OCI-LY7 (cell line): Measurements from ENCODE around the gene MBTD1. TPM values are rescaled to one million over a fixed set of nuclear protein-coding genes. Genes with fewer than 3 reads are reported as not detected.
A peak's percentile ranks its signal among the peaks of the same experiment; 100 is the strongest.

Experiments
- BruUV-seq: library from RNA; stranded (reverse); fragments of 400-500 nt; replicated peaks from 2 replicates; lab custom pipeline; 2021; lab: Mats Ljungman, UMichigan
- CTCF ChIA-PET: fragments of 300-600 bp; sonication (Branson Sonifier 250); formaldehyde crosslinking; loops from one replicate; lab custom pipeline; 2022; ENCODE audit warnings: antibody characterized with exemption; ENCODE audit not compliant: unreplicated experiment; lab: Charles Lee
- POLR2A ChIA-PET: fragments of 300-600 bp; sonication (Branson Sonifier 250); formaldehyde crosslinking; loops from one replicate; lab custom pipeline; 2022; ENCODE audit warnings: antibody characterized with exemption; lab: Charles Lee
- DNase-seq: peaks from one replicate; pipeline ENCODE4 v3.0.0-alpha.2; 2015; ENCODE audit warnings: low spot score
- H2AFZ ChIP-seq: fragments of 200-600 bp; sonication (generic), shearing (Covaris generic); 2 replicates; pipeline ENCODE4 v1.6.1; 2014; ENCODE audit warnings: mild to moderate bottlenecking, antibody characterized with exemption, low read length, moderate library complexity
- H3K27ac ChIP-seq: fragments of 200-600 bp; sonication (generic); 2 replicates; pipeline ENCODE4 v1.5.1; 2014; ENCODE audit warnings: mixed run types, low read depth, mild to moderate bottlenecking, moderate library complexity, low read length, inconsistent platforms; ENCODE audit not compliant: poor library complexity, severe bottlenecking
- H3K36me3 ChIP-seq: fragments of 200-600 bp; sonication (generic); 2 replicates; pipeline ENCODE4 v1.6.1; 2014; ENCODE audit warnings: mild to moderate bottlenecking, antibody characterized with exemption, low read length, moderate library complexity, mixed read lengths; ENCODE audit not compliant: insufficient read depth
- H3K4me1 ChIP-seq: fragments of 200-600 bp; sonication (generic); 2 replicates; pipeline ENCODE4 v1.5.1; 2014; ENCODE audit warnings: mild to moderate bottlenecking, low read length; ENCODE audit not compliant: insufficient read depth, poor library complexity, severe bottlenecking
- H3K4me2 ChIP-seq: fragments of 200-600 bp; sonication (generic); 2 replicates; pipeline ENCODE4 v1.6.1; 2014; ENCODE audit warnings: mild to moderate bottlenecking, low read length
- H3K4me3 ChIP-seq: fragments of 200-600 bp; sonication (generic); 2 replicates; pipeline ENCODE4 v1.5.1; 2014; ENCODE audit warnings: mild to moderate bottlenecking, low read depth, low read length; ENCODE audit not compliant: poor library complexity, severe bottlenecking
- H3K79me2 ChIP-seq: fragments of 200-600 bp; sonication (generic); 2 replicates; pipeline ENCODE4 v1.6.1; 2016; ENCODE audit warnings: low read depth, mild to moderate bottlenecking, low read length, moderate library complexity, mixed read lengths; ENCODE audit not compliant: insufficient read depth
- H3K9me2 ChIP-seq: fragments of 200-600 bp; sonication (generic); 2 replicates; pipeline ENCODE4 v1.6.1; 2016; ENCODE audit warnings: mild to moderate bottlenecking, low read length, mixed read lengths; ENCODE audit not compliant: insufficient read depth
- H3K9me3 ChIP-seq: fragments of 200-600 bp; sonication (generic); 2 replicates; pipeline ENCODE4 v1.6.1; 2014; ENCODE audit warnings: mild to moderate bottlenecking, mixed run types, low read length, mixed read lengths
- H4K20me1 ChIP-seq: fragments of 200-600 bp; sonication (generic); 2 replicates; pipeline ENCODE4 v1.6.1; 2014; ENCODE audit warnings: mild to moderate bottlenecking, antibody characterized with exemption, low read length, moderate library complexity, mixed read lengths; ENCODE audit not compliant: insufficient read depth
- EZH2phosphoT487 ChIP-seq: fragments of 200-600 bp; sonication (generic); IDR thresholded peaks from 2 replicates; pipeline ENCODE4 v1.6.1; 2018; ENCODE audit warnings: low read depth, borderline replicate concordance, mild to moderate bottlenecking, mixed run types, antibody characterized with exemption, low read length, moderate library complexity, mixed read lengths
- intact Hi-C: fragments of 100-400 bp; cut with micrococcal nuclease; formaldehyde crosslinking; loops from one replicate; pipeline ENCODE4 v1.10.0; 2022; ENCODE audit not compliant: unreplicated experiment
- total RNA-seq, 2 experiments: library from RNA; depleted of rRNA in 1 of 2; stranded (reverse); fragments of >200 nt in 1 of 2; shearing (Covaris generic) in 1 of 2; gene quantifications; 2 replicates each; pipeline ENCODE4 v1.2.3, GENCODE V29; 2014 to 2022
- TF ChIP-seq, protein P1 (sequence below): fragments of 200-600 bp; sonication (generic); conservative IDR thresholded peaks from 2 replicates; pipeline ENCODE4 v1.5.1; 2014; ENCODE audit warnings: mild to moderate bottlenecking, antibody characterized with exemption, low read length, moderate library complexity, mixed read lengths

MBTD1 gene
- total RNA-seq, 2 experiments from 2014 or later: 17.3 to 39.1 TPM

DNA sequence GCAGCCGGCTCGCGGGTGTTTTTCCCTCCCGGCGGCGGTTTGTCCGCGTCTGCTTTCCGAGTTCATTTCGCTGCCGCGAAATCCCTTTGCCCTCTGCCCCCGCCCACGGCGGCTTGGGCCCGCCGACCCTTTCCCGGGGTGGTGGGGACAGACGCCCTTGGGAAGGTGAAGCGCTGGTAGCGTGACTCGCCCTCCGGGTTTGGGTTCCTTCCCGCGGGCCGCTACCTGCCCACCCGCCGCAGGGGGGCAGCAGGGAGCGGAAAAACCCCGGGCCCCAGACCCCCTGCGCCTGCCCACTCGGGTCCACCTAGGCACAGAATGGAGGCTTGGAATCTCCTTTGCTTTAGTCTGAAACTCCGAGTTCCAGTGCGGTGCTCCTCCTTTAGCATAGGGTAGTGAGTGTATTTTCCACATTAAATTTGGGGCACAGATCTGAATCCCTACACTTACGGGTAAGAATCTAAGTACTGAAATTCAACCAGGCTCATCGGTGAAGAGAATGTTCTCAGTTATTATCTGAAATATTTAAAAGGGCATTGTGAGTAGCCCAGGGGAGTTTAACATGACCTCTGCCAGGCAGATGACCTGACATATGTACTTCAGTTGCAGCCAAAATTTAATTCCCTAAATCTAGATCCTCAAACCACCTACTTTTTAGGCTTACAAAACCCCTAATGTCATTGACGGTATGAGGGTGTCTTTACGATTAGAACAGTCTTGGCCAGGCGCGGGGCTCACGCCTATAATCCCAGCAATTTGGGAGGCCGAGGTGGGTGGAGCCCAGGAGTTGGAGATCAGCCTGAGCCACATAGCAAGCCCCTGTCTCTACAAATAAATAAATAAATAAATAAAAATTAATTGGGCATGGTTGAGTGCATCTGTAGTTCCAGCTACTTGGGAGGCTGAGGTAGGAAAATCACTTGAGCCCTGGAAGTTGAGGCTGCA is 92.6 kb downstream of the MBTD1 start:
- POLR2A ChIA-PET: no interaction called here
- Histone ChIP-seq H3K4me2 (peak overlapping the region; percentile 71), H3K36me3 (peaks cover 68% of the 10 kb centered on the region), H3K4me1 (peaks cover 22% of the 10 kb centered on the region), H3K4me3 (peak overlapping the region; percentile 83), H3K79me2 (peaks cover 19% of the 10 kb centered on the region), H3K9me2 (no peaks in the 10 kb centered on the region), H3K9me3 (no peaks in the 10 kb centered on the region), H4K20me1 (0 out of 2 replicates have a peak, but pooled peaks cover 4% of the 10 kb centered on the region), H2AFZ (peak overlapping the region; percentile 61), H3K27ac (peak overlapping the region; percentile 71)
- DNase-seq: peak; percentile 78
- intact Hi-C loops: loop anchor here (2.0 kb wide), 1 partner anchor 94 kb away; the partner anchor contains the start of genes MBTD1 and UTP18
- CTCF ChIA-PET: interaction anchor here (0.6 kb wide), 1 partner anchor 62 kb away, joined by 3 read pairs; no protein-coding TSS in a partner anchor
- BruUV-seq: TSS peak; percentile 69
- TF ChIP-seq, protein P1, sequence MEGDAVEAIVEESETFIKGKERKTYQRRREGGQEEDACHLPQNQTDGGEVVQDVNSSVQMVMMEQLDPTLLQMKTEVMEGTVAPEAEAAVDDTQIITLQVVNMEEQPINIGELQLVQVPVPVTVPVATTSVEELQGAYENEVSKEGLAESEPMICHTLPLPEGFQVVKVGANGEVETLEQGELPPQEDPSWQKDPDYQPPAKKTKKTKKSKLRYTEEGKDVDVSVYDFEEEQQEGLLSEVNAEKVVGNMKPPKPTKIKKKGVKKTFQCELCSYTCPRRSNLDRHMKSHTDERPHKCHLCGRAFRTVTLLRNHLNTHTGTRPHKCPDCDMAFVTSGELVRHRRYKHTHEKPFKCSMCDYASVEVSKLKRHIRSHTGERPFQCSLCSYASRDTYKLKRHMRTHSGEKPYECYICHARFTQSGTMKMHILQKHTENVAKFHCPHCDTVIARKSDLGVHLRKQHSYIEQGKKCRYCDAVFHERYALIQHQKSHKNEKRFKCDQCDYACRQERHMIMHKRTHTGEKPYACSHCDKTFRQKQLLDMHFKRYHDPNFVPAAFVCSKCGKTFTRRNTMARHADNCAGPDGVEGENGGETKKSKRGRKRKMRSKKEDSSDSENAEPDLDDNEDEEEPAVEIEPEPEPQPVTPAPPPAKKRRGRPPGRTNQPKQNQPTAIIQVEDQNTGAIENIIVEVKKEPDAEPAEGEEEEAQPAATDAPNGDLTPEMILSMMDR: peak; percentile 91
- no peak for TF ChIP-seq EZH2phosphoT487

DNA sequence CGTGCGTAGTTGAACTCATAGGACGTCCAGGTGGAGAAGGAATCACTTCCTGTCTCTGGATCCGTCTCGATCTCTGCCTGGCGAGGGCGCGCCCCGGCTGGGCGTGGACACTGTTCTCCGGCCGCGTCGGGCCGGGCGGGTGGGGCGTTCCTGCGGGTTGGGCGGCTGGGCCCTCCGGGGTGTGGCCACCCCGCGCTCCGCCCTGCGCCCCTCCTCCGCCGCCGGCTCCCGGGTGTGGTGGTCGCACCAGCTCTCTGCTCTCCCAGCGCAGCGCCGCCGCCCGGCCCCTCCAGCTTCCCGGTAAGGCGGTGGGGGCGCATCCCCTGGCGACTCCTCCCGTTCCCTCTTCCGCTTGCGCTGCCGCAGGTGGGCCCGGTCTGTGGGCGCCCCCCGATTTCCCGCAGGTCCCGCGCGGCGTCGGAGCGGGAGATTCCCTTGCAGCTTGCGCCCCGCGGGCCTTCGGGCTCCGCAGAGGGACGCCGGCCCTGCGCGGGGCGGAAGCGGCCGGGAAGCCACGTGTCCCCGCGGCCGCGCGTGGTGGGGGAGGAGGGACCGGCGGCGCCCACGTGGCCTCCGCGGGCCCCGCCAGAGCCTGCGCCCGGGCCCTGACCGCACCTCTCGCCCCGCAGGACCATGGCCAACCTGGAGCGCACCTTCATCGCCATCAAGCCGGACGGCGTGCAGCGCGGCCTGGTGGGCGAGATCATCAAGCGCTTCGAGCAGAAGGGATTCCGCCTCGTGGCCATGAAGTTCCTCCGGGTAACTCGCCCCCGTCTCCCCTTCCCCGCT is 93.5 kb downstream of the MBTD1 start, which contains the start of gene NME2:
Gene NME2 (plus strand): TSS at position 214 of the 789 bp plus-strand sequence. CDS start 420 bp downstream, at position 634.
- Histone ChIP-seq H3K27ac (peak within 1 kb of the TSS; percentile 71), H3K79me2 (peaks cover 19% of the 10 kb centered on the region), H2AFZ (peak within 1 kb of the TSS; percentile 61), H4K20me1 (0 out of 2 replicates have a peak, but pooled peaks cover 4% of the 10 kb centered on the region), H3K9me2 (no peaks in the 10 kb centered on the region), H3K36me3 (peaks cover 69% of the 10 kb centered on the region), H3K4me2 (peak within 1 kb of the TSS; percentile 71), H3K9me3 (no peaks in the 10 kb centered on the region), H3K4me3 (peak within 1 kb of the TSS; percentile 83), H3K4me1 (peaks cover 22% of the 10 kb centered on the region)
- ChIA-PET CTCF (no interaction called here), POLR2A (no interaction called here)
- TF ChIP-seq, protein P1: no peak
- TF ChIP-seq EZH2phosphoT487: no peak
- BruUV-seq: no TSS peak
- intact Hi-C loops: loop anchor here (2.0 kb wide), 1 partner anchor 94 kb away; the partner anchor contains the start of genes MBTD1 and UTP18
- DNase-seq: peak; percentile 86
